Medulla oblongata (tissue), 1 donor: ENCODE results near the gene RNF223.
"Not testable (repeated sequence)": the region's sequence is repeated elsewhere in the genome, so short reads cannot be mapped to it uniquely, and the experiment has no call there.

ENCODE experiments used
- DNase-seq: peaks from one replicate; pipeline ENCODE4 v3.0.0-alpha.2; 2015; ENCODE audit errors: extremely low spot score

The RNF223 gene

GRCh38 chr1:1109743-1110142 is 35.6 kb upstream of the RNF223 start:
- DNase-seq: no peak

GRCh38 chr1:1106510-1107221 is 32.6 kb upstream of the RNF223 start:
- no peak for DNase-seq

GRCh38 chr1:1104152-1104551 is 30.0 kb upstream of the RNF223 start:
- DNase-seq: not testable (repeated sequence)

GRCh38 chr1:1101503-1101902 is 27.4 kb upstream of the RNF223 start:
- no peak for DNase-seq

- no peak for DNase-seq
Observed at GRCh38 chr1:1100296-1100695, 26.2 kb upstream of the RNF223 start.

GRCh38 chr1:1099506-1100183 is 25.5 kb upstream of the RNF223 start:
- no peak for DNase-seq

GRCh38 chr1:1098681-1099421 is 24.7 kb upstream of the RNF223 start:
- no peak for DNase-seq

- not testable (repeated sequence) for DNase-seq
Observed at GRCh38 chr1:1096136-1096535, 22.0 kb upstream of the RNF223 start.

GRCh38 chr1:1094981-1095380 is 20.9 kb upstream of the RNF223 start:
- DNase-seq: no peak

GRCh38 chr1:1093610-1093943 is 19.5 kb upstream of the RNF223 start:
- no peak for DNase-seq

GRCh38 chr1:1092894-1093609 is 18.9 kb upstream of the RNF223 start:
- DNase-seq: no peak

GRCh38 chr1:1092149-1092855 is 18.2 kb upstream of the RNF223 start:
- no peak for DNase-seq

- DNase-seq: no peak
Observed at GRCh38 chr1:1091344-1092148, 17.4 kb upstream of the RNF223 start.

GRCh38 chr1:1090424-1091343 is 16.6 kb upstream of the RNF223 start:
- DNase-seq: no peak

GRCh38 chr1:1089731-1090423 is 15.8 kb upstream of the RNF223 start:
- no peak for DNase-seq

GRCh38 chr1:1088801-1089680 is 14.9 kb upstream of the RNF223 start:
- DNase-seq: no peak

GRCh38 chr1:1088029-1088800 is 14.1 kb upstream of the RNF223 start:
- DNase-seq: no peak
